ENCODE data around the gene FURIN.

DNA sequence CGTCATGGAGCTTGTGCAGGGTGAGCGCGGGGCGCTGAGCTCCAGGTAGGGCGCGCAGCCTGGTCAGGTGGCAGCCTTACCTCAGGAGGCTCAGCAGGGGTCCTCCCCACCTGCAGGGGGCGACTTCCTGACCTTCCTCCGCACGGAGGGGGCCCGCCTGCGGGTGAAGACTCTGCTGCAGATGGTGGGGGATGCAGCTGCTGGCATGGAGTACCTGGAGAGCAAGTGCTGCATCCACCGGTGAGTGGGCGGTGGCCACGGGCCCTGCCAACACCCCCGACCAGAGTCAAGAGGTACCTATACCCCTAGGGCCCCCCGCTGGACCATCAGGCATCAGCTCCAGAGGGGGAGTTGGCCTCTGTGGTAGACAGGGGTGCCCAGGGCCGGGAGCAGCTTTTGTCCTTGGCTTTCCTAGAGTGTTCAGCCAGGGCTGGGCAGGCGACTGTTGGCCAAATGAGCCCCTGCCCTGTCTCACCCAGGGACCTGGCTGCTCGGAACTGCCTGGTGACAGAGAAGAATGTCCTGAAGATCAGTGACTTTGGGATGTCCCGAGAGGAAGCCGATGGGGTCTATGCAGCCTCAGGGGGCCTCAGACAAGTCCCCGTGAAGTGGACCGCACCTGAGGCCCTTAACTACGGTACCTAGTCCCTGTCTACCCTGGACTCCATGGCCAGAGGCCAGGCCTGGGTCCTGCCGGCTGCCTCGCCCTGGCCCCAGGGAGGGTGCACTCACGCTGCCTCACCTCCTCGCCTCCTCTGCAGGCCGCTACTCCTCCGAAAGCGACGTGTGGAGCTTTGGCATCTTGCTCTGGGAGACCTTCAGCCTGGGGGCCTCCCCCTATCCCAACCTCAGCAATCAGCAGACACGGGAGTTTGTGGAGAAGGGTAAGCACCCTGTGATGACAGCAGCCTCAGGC is 25.0 kb downstream of the FURIN start:
- TF ChIP-seq ZNF274 (IDR thresholded peaks at IDR 0.05; ENCODE audit: low read depth, low read length): no peak
- TF ChIP-seq YY1 (IDR thresholded peaks at IDR 0.05; ENCODE audit: insufficient read depth, insufficient read length): no peak
- no peak for TF ChIP-seq SUZ12 (IDR thresholded peaks at IDR 0.05; ENCODE audit: extremely low read depth, insufficient read depth, insufficient read length)

All from NT2/D1 (cell line).